CD4-positive, alpha-beta T cell treated with Interleukin-21 for 1 hour (primary cell): Measurements from ENCODE around the gene RAB4B.
"Not testable (repeated sequence)": the region's sequence is repeated elsewhere in the genome, so short reads cannot be mapped to it uniquely, and the experiment has no call there.

Experiments used
- DNase-seq: peaks from one replicate; pipeline ENCODE4 v3.0.0-alpha.2; 2020

Gene RAB4B

GRCh38 chr19:40804783-40805242, 26.8 kb downstream of the RAB4B start:
- peak; percentile 43 for DNase-seq

GRCh38 chr19:40805258-40805868, 27.3 kb downstream of the RAB4B start:
- peak; percentile 71 for DNase-seq

GRCh38 chr19:40806423-40807146, 28.5 kb downstream of the RAB4B start:
- peak; percentile 94 for DNase-seq

GRCh38 chr19:40807147-40808020, 29.3 kb downstream of the RAB4B start:
- DNase-seq: peak; percentile 43

GRCh38 chr19:40808021-40808325, 29.9 kb downstream of the RAB4B start:
- DNase-seq: no peak

- DNase-seq: no peak
Measured at GRCh38 chr19:40808497-40808896, 30.4 kb downstream of the RAB4B start.

- no peak for DNase-seq
Measured at GRCh38 chr19:40809358-40810086, 31.5 kb downstream of the RAB4B start.

- no peak for DNase-seq
Measured at GRCh38 chr19:40810160-40810559, 32.1 kb downstream of the RAB4B start.

- DNase-seq: peak; percentile 68
Measured at GRCh38 chr19:40810649-40811408, 32.8 kb downstream of the RAB4B start.

- DNase-seq: peak; percentile 32
Measured at GRCh38 chr19:40811478-40812341, 33.7 kb downstream of the RAB4B start.

- not testable (repeated sequence) for DNase-seq
Measured at GRCh38 chr19:40812571-40812970, 34.5 kb downstream of the RAB4B start.

- no peak for DNase-seq
Measured at GRCh38 chr19:40813182-40813581, 35.1 kb downstream of the RAB4B start.

- DNase-seq: no peak
Measured at GRCh38 chr19:40815223-40815622, 37.2 kb downstream of the RAB4B start.

GRCh38 chr19:40818480-40819399, 40.7 kb downstream of the RAB4B start:
- peak; percentile 86 for DNase-seq

- peak; percentile 74 for DNase-seq
Measured at GRCh38 chr19:40819479-40820234, 41.6 kb downstream of the RAB4B start.

- no peak for DNase-seq
Measured at GRCh38 chr19:40822161-40822560, 44.1 kb downstream of the RAB4B start.

- DNase-seq: not testable (repeated sequence)
Measured at GRCh38 chr19:40822704-40823553, 44.9 kb downstream of the RAB4B start.

GRCh38 chr19:40824916-40825315, 46.9 kb downstream of the RAB4B start:
- DNase-seq: not testable (repeated sequence)
